Dermis blood vessel endothelial cell (primary cell): ENCODE results near the gene LMOD3. TPM values are rescaled to one million over a fixed set of nuclear protein-coding genes. Genes with fewer than 3 reads are reported as not detected.

Experiments
- total RNA-seq: library from RNA; depleted of rRNA; stranded (reverse); fragments of >200 nt; gene quantifications from 2 replicates; pipeline ENCODE4 v1.2.3, GENCODE V29; 2014

LMOD3 gene
- total RNA-seq, 1 donor from 2014 or later, result not detected

Other genes with a start within 250 kb of the LMOD3 start
- gene TAFA4, start 190.0 kb downstream of the LMOD3 start, total RNA-seq, result 0.05 TPM in 1 of 2 replicates, not detected in the other
- gene EOGT, start 108.9 kb downstream of the LMOD3 start, total RNA-seq, result 56.6 and 70.1 TPM in 2 replicates
- gene TMF1, start 70.3 kb downstream of the LMOD3 start, total RNA-seq, result 37.7 and 37.8 TPM in 2 replicates
- 67.5 and 74.2 TPM in 2 replicates for gene UBA3, start 42.2 kb downstream of the LMOD3 start, total RNA-seq
- gene ARL6IP5, start 37.7 kb downstream of the LMOD3 start, total RNA-seq, result 90.4 and 109 TPM in 2 replicates